Tibial nerve (tissue), 4 donors: ENCODE data around the gene VARS2. TPM values are rescaled to one million over a fixed set of nuclear protein-coding genes. Genes with fewer than 3 reads are reported as not detected.
"Not testable (repeated sequence)": the region's sequence is repeated elsewhere in the genome, so short reads cannot be mapped to it uniquely, and the experiment has no call there.

ENCODE experiments used
- DNase-seq, 2 donors: peaks; one replicate each; pipeline ENCODE4 v3.0.0-alpha.2; 2019; ENCODE audit warnings: low spot score in 2 of 2
- H3K27ac ChIP-seq, 4 donors: fragments of 200-600 bp; sonication (generic) in 3 of 4; one replicate each; pipeline ENCODE4 v1.5.1; 2017 to 2019; ENCODE audit warnings: mild to moderate bottlenecking in 1 of 4
- H3K27me3 ChIP-seq, 2 donors: fragments of 200-600 bp; sonication (generic) in 1 of 2; one replicate each; pipeline versions ENCODE4 v1.5.1 to v1.6.0; 2017 to 2019
- H3K36me3 ChIP-seq, 3 donors: fragments of 200-600 bp; sonication (generic); one replicate each; pipeline ENCODE4 v1.5.1; 2018 to 2019
- H3K4me1 ChIP-seq, 4 donors: fragments of 200-600 bp; sonication (generic) in 3 of 4; one replicate each; pipeline ENCODE4 v1.5.1; 2017 to 2019
- H3K4me3 ChIP-seq, 4 donors: fragments of 200-600 bp; sonication (generic) in 3 of 4; one replicate each; pipeline ENCODE4 v1.5.1; 2017 to 2019; ENCODE audit warnings: mild to moderate bottlenecking in 1 of 4, moderate library complexity in 1 of 4
- H3K9me3 ChIP-seq, 4 donors: fragments of 200-600 bp; sonication (generic) in 3 of 4; one replicate each; pipeline ENCODE4 v1.5.1; 2017 to 2019
- CTCF ChIP-seq, 5 experiments: fragments of 200-600 bp in 3 of 5; fragments of 450-650 bp in 2 of 5; sonication (generic) in 3 of 5; IDR thresholded peaks; one replicate each; pipeline ENCODE4 v1.5.1; 2016 to 2019; ENCODE audit warnings: antibody characterized with exemption in 5 of 5, mild to moderate bottlenecking in 3 of 5, moderate library complexity in 2 of 5
- EP300 ChIP-seq, 2 donors: sonication (generic); formaldehyde crosslinking; IDR thresholded peaks; one replicate each; pipeline ENCODE4 v1.6.1; 2017; ENCODE audit warnings: antibody characterized with exemption in 2 of 2, mild to moderate bottlenecking in 1 of 2
- POLR2A ChIP-seq, 2 donors: fragments of 450-650 bp; IDR thresholded peaks; one replicate each; pipeline ENCODE4 v1.6.1; 2017; ENCODE audit warnings: antibody characterized with exemption in 2 of 2, mild to moderate bottlenecking in 2 of 2, moderate library complexity in 2 of 2
- WGBS, 2 donors: methylation state at CpG; one replicate each; pipeline ENCODE4 v1.1.5; 2018; 5-methylcytosine and 5-hydroxymethylcytosine counted together
- total RNA-seq, 4 donors: library from RNA; depleted of rRNA; stranded (reverse); fragments of >200 nt; gene quantifications; one replicate each; pipeline ENCODE4 v1.1.0, GENCODE V29; 2016

VARS2 gene
- total RNA-seq, 4 donors from 2014 or later = 22.6 to 26.2 (median 24.7) TPM

- WGBS, 2 donors = 90 to 97% methylated on average over 13 of the region's 13 CpGs
- Histone ChIP-seq H3K27ac (no peak overlapping the region), H3K36me3 (peaks cover 0 to 87% (median 8%) of the 10 kb centered on the region in 3 donors), H3K9me3 (no peaks in the 10 kb centered on the region), H3K4me1 (no peaks in the 10 kb centered on the region), H3K4me3 (no peak overlapping the region), H3K27me3 (no peaks in the 10 kb centered on the region)
- TF ChIP-seq EP300 (IDR thresholded peaks at IDR 0.05) (no peak), CTCF (IDR thresholded peaks at IDR 0.05) (no peak), POLR2A (IDR thresholded peaks at IDR 0.05) (no peak)
- no peak for DNase-seq
Observed at GRCh38 chr6:30896541-30896940, 17.5 kb upstream of the VARS2 start.

GRCh38 chr6:30897882-30898281 is 16.2 kb upstream of the VARS2 start:
- Histone ChIP-seq H3K9me3 (no peaks in the 10 kb centered on the region), H3K4me3 (no peak overlapping the region), H3K27me3 (no peaks in the 10 kb centered on the region), H3K36me3 (peaks cover 0 to 73% (median 8%) of the 10 kb centered on the region in 3 donors), H3K4me1 (no peaks in the 10 kb centered on the region), H3K27ac (no peak overlapping the region)
- 83 to 85% methylated on average over 16 of the region's 16 CpGs for WGBS, 2 donors
- no peak for DNase-seq
- no peak for TF ChIP-seq POLR2A (IDR thresholded peaks at IDR 0.05)
- no peak for TF ChIP-seq CTCF (IDR thresholded peaks at IDR 0.05)
- no peak for TF ChIP-seq EP300 (IDR thresholded peaks at IDR 0.05)

- 75% methylated on average over 23 of the region's 23 CpGs for WGBS, 2 donors
- Histone ChIP-seq H3K27me3 (no peaks in the 10 kb centered on the region), H3K27ac (no peak overlapping the region), H3K4me3 (no peak overlapping the region), H3K9me3 (no peaks in the 10 kb centered on the region), H3K4me1 (no peaks in the 10 kb centered on the region), H3K36me3 (peaks cover 0 to 64% (median 8%) of the 10 kb centered on the region in 3 donors)
- TF ChIP-seq POLR2A (IDR thresholded peaks at IDR 0.05) (no peak), EP300 (IDR thresholded peaks at IDR 0.05) (no peak), CTCF (IDR thresholded peaks at IDR 0.05) (no peak)
- no peak for DNase-seq
Observed at GRCh38 chr6:30898750-30899360, 15.2 kb upstream of the VARS2 start.

- peaks cover 0 to 43% (median 8%) of the 10 kb centered on the region in 3 donors for H3K36me3 ChIP-seq
- DNase-seq = no peak
- WGBS, 2 donors = 56 to 64% methylated on average over 1 of the region's 1 CpG
- H3K4me3 ChIP-seq = no peak overlapping the region
- no peaks in the 10 kb centered on the region for H3K27me3 ChIP-seq
- no peak overlapping the region for H3K27ac ChIP-seq
- TF ChIP-seq EP300 (IDR thresholded peaks at IDR 0.05) (no peak), POLR2A (IDR thresholded peaks at IDR 0.05) (no peak), CTCF (IDR thresholded peaks at IDR 0.05) (no peak)
- no peaks in the 10 kb centered on the region for H3K9me3 ChIP-seq
- H3K4me1 ChIP-seq = no peaks in the 10 kb centered on the region
Observed at GRCh38 chr6:30900863-30901417, 13.1 kb upstream of the VARS2 start.

- TF ChIP-seq CTCF (IDR thresholded peaks at IDR 0.05) = no peak
- no peak for TF ChIP-seq EP300 (IDR thresholded peaks at IDR 0.05)
- TF ChIP-seq POLR2A (IDR thresholded peaks at IDR 0.05) = no peak
- H3K4me3 ChIP-seq = no peak overlapping the region
- DNase-seq = no peak
Observed at GRCh38 chr6:30901436-30901835, 12.6 kb upstream of the VARS2 start.

GRCh38 chr6:30902196-30902595 is 11.8 kb upstream of the VARS2 start:
- not testable (repeated sequence) for H3K4me1 ChIP-seq, H3K4me3 ChIP-seq, H3K27ac ChIP-seq, H3K27me3 ChIP-seq, H3K9me3 ChIP-seq, DNase-seq
- WGBS, 2 donors = 65 to 71% methylated on average over 9 of the region's 9 CpGs
- H3K36me3 ChIP-seq = peaks cover 0 to 30% (median 8%) of the 10 kb centered on the region in 3 donors

More at GRCh38 chr6:30901436-30901835, 12.6 kb upstream of the VARS2 start:
- H3K36me3 ChIP-seq = peaks cover 0 to 38% (median 8%) of the 10 kb centered on the region in 3 donors
- no peaks in the 10 kb centered on the region for H3K4me1 ChIP-seq
- H3K27ac ChIP-seq = no peak overlapping the region
- no peaks in the 10 kb centered on the region for H3K9me3 ChIP-seq
- H3K27me3 ChIP-seq = no peaks in the 10 kb centered on the region
